Endometrial microvascular endothelial cells (primary cell): ENCODE measurements around the gene OR5H14. TPM values are rescaled to one million over a fixed set of nuclear protein-coding genes. Genes with fewer than 3 reads are reported as not detected.
"Not testable (repeated sequence)": the region's sequence is repeated elsewhere in the genome, so short reads cannot be mapped to it uniquely, and the experiment has no call there.

Experiments
- in situ Hi-C: cut with HindIII; loops from 2 replicates; pipeline ENCODE4 v1.10.0; 2017; ENCODE audit warnings: low sequenced_read_pairs, low pct_unique_long_range_greater_than_20kb; ENCODE audit errors: inconsistent ontology term
- total RNA-seq: library from RNA; depleted of rRNA; stranded (reverse); fragments of >200 nt; gene quantifications from one replicate; pipeline ENCODE4 v1.2.3, GENCODE V29; 2015; ENCODE audit errors: inconsistent ontology term

Gene OR5H14
- total RNA-seq, result not detected

- in situ Hi-C loops, result no loop called here
Observed at GRCh38 chr3:98147179-98147578, at the start of gene OR5H14. TSS of gene OR5H14 (plus strand) at chr3:98147479. CDS start at chr3:98149386, 1,907 bp downstream.

- in situ Hi-C loops, result no loop called here
Observed at GRCh38 chr3:98099848-98100247, 47.4 kb upstream of the OR5H14 start.

GRCh38 chr3:98108162-98108561 lies 39.1 kb upstream of the OR5H14 start:
- in situ Hi-C loops, result no loop called here

- in situ Hi-C loops, result no loop called here
Observed at GRCh38 chr3:98109807-98110549, 37.3 kb upstream of the OR5H14 start.

- in situ Hi-C loops, result no loop called here
Observed at GRCh38 chr3:98110550-98110908, 36.8 kb upstream of the OR5H14 start.

- in situ Hi-C loops, result no loop called here
Observed at GRCh38 chr3:98114264-98114663, 33.0 kb upstream of the OR5H14 start.

GRCh38 chr3:98115717-98116116 lies 31.6 kb upstream of the OR5H14 start:
- in situ Hi-C loops, result no loop called here

GRCh38 chr3:98130421-98130820 lies 16.9 kb upstream of the OR5H14 start, which contains the start of gene OR5H1:
TSS of gene OR5H1 (plus strand) at chr3:98130721. CDS start at chr3:98132698, 1,977 bp downstream.
- in situ Hi-C loops, result no loop called here

GRCh38 chr3:98136631-98137030 lies 10.6 kb upstream of the OR5H14 start:
- in situ Hi-C loops, result no loop called here

GRCh38 chr3:98137826-98138557 lies 9.3 kb upstream of the OR5H14 start:
- in situ Hi-C loops, result not testable (repeated sequence)

GRCh38 chr3:98140531-98140930 lies 6.7 kb upstream of the OR5H14 start:
- in situ Hi-C loops, result no loop called here

- in situ Hi-C loops, result no loop called here
Observed at GRCh38 chr3:98148751-98149150, 1.5 kb downstream of the OR5H14 start.

GRCh38 chr3:98149456-98149855 lies 2.2 kb downstream of the OR5H14 start:
- in situ Hi-C loops, result not testable (repeated sequence)

GRCh38 chr3:98151241-98151640 lies 4.0 kb downstream of the OR5H14 start:
- in situ Hi-C loops, result no loop called here

GRCh38 chr3:98166396-98166795 lies 19.1 kb downstream of the OR5H14 start, which contains the start of gene OR5H15:
TSS of gene OR5H15 (plus strand) at chr3:98166696. CDS start at chr3:98168700, 2,004 bp downstream.
- in situ Hi-C loops, result no loop called here

- in situ Hi-C loops, result no loop called here
Observed at GRCh38 chr3:98171071-98171470, 23.8 kb downstream of the OR5H14 start.

- in situ Hi-C loops, result no loop called here
Observed at GRCh38 chr3:98172621-98173020, 25.3 kb downstream of the OR5H14 start.

GRCh38 chr3:98180319-98180890 lies 33.1 kb downstream of the OR5H14 start:
- in situ Hi-C loops, result no loop called here

GRCh38 chr3:98182196-98182595 lies 34.9 kb downstream of the OR5H14 start:
- in situ Hi-C loops, result no loop called here

- in situ Hi-C loops, result no loop called here
Observed at GRCh38 chr3:98185180-98185579, 37.9 kb downstream of the OR5H14 start.
